HG02610 (cell line): ENCODE results near the gene PNPLA2.

ENCODE experiments used
- ATAC-seq: cut with Tn5 transposase; IDR thresholded peaks from one replicate; pipeline ENCODE4 v1.9.1; 2021; ENCODE audit warnings: mild to moderate bottlenecking, moderate library complexity; ENCODE audit not compliant: unreplicated experiment

Gene PNPLA2

GRCh38 chr11:843086-843734 is 24.5 kb downstream of the PNPLA2 start:
- ATAC-seq: no peak

- ATAC-seq: no peak
Observed at GRCh38 chr11:843818-844692, 25.3 kb downstream of the PNPLA2 start.

GRCh38 chr11:844693-845644 is 26.3 kb downstream of the PNPLA2 start:
- ATAC-seq: no peak

GRCh38 chr11:845872-846495 is 27.3 kb downstream of the PNPLA2 start:
- ATAC-seq: no peak

GRCh38 chr11:846496-847098 is 27.9 kb downstream of the PNPLA2 start:
- no peak for ATAC-seq

GRCh38 chr11:847876-848275 is 29.2 kb downstream of the PNPLA2 start:
- ATAC-seq: no peak

GRCh38 chr11:848380-848931 is 29.7 kb downstream of the PNPLA2 start:
- no peak for ATAC-seq

GRCh38 chr11:849104-849824 is 30.6 kb downstream of the PNPLA2 start:
- ATAC-seq: no peak

GRCh38 chr11:849951-850774 is 31.4 kb downstream of the PNPLA2 start:
- no peak for ATAC-seq

- ATAC-seq: no peak
Observed at GRCh38 chr11:850775-851763, 32.4 kb downstream of the PNPLA2 start.

- ATAC-seq: no peak
Observed at GRCh38 chr11:852762-853161, 34.0 kb downstream of the PNPLA2 start.

- ATAC-seq: no peak
Observed at GRCh38 chr11:853682-854448, 35.2 kb downstream of the PNPLA2 start.

- no peak for ATAC-seq
Observed at GRCh38 chr11:854601-855329, 36.1 kb downstream of the PNPLA2 start.

GRCh38 chr11:855330-855674 is 36.6 kb downstream of the PNPLA2 start:
- no peak for ATAC-seq

GRCh38 chr11:855796-856195 is 37.1 kb downstream of the PNPLA2 start:
- ATAC-seq: no peak

- ATAC-seq: no peak
Observed at GRCh38 chr11:856397-856796, 37.7 kb downstream of the PNPLA2 start.
